C4-2B (cell line): Measurements from ENCODE around the gene TECPR2.

Experiments used
- CTCF ChIP-seq: fragments of 450-650 bp; conservative IDR thresholded peaks from 2 replicates; pipeline ENCODE4 v1.5.1; 2017; ENCODE audit warnings: mild to moderate bottlenecking
- ZFX ChIP-seq: fragments of 450-650 bp; IDR thresholded peaks from 2 replicates; pipeline ENCODE4 v1.6.1; 2017

GRCh38 chr14:102351023-102351422 lies 11.7 kb upstream of the TECPR2 start:
- no peak for TF ChIP-seq CTCF
- no peak for TF ChIP-seq ZFX
